Gastrocnemius medialis (tissue), 4 donors: ENCODE data around the gene KLK13. TPM values are rescaled to one million over a fixed set of nuclear protein-coding genes. Genes with fewer than 3 reads are reported as not detected.

Source experiments
- ATAC-seq, 2 donors: fragments of 150-250 bp; one replicate each; pipeline ENCODE4 v1.9.1; 2016
- DNase-seq, 2 donors: peaks; one replicate each; pipeline ENCODE4 v3.0.0-alpha.2; 2019
- H3K27ac ChIP-seq, 4 donors: fragments of 200-600 bp; sonication (generic); 1 replicate in 1 of 4; 2 replicates in 3 of 4; pipeline ENCODE4 v1.5.1; 2016 to 2018; ENCODE audit warnings: mild to moderate bottlenecking in 2 of 4, moderate library complexity in 1 of 4
- H3K27me3 ChIP-seq, 3 donors: fragments of 200-600 bp; sonication (generic) in 2 of 3; 1 replicate in 1 of 3; 2 replicates in 2 of 3; pipeline versions ENCODE4 v1.5.1 to v1.6.0; 2016 to 2019; ENCODE audit warnings: mild to moderate bottlenecking in 1 of 3, moderate library complexity in 1 of 3
- H3K36me3 ChIP-seq, 2 donors: fragments of 200-600 bp; sonication (generic) in 1 of 2; one replicate each; pipeline ENCODE4 v1.5.1; 2017 to 2018
- H3K4me1 ChIP-seq, 2 donors: fragments of 200-600 bp; sonication (generic) in 1 of 2; one replicate each; pipeline ENCODE4 v1.5.1; 2016 to 2017; ENCODE audit warnings: mild to moderate bottlenecking in 2 of 2
- H3K4me3 ChIP-seq, 4 donors: fragments of 200-600 bp; sonication (generic) in 3 of 4; 1 replicate in 1 of 4; 2 replicates in 3 of 4; pipeline ENCODE4 v1.5.1; 2016 to 2019; ENCODE audit warnings: mild to moderate bottlenecking in 2 of 4
- H3K9me3 ChIP-seq, 3 donors: fragments of 200-600 bp; sonication (generic) in 2 of 3; 1 replicate in 1 of 3; 2 replicates in 2 of 3; pipeline ENCODE4 v1.5.1; 2016 to 2019
- CTCF ChIP-seq, 5 experiments: fragments of 450-650 bp in 3 of 5; fragments of 200-600 bp in 2 of 5; sonication (generic) in 2 of 5; IDR thresholded peaks in 4 of 5; conservative IDR thresholded peaks in 1 of 5; 1 replicate in 4 of 5; 2 replicates in 1 of 5; pipeline ENCODE4 v1.5.1; 2016 to 2019; ENCODE audit warnings: antibody characterized with exemption in 5 of 5, mild to moderate bottlenecking in 3 of 5, moderate library complexity in 3 of 5
- POLR2A ChIP-seq, 2 donors: fragments of 450-650 bp; IDR thresholded peaks; one replicate each; pipeline ENCODE4 v1.6.1; 2017; ENCODE audit warnings: antibody characterized with exemption in 2 of 2, mild to moderate bottlenecking in 2 of 2, moderate library complexity in 2 of 2
- in situ Hi-C, 4 donors: fragments of 200-750 bp; cut with MboI; loops; one replicate each; pipeline versions ENCODE4 v1.15.0 to v1.8.0; 2017; ENCODE audit warnings: low sequenced_read_pairs in 4 of 4
- intact Hi-C: fragments of 100-400 bp; cut with DNase I; formaldehyde crosslinking; loops from one replicate; pipeline ENCODE4 v1.15.1; 2023; ENCODE audit warnings: low total_unique reads
- total RNA-seq, 4 donors: library from RNA; depleted of rRNA; stranded (reverse); fragments of >200 nt; gene quantifications; one replicate each; pipeline versions ENCODE4 v1.1.0 to v1.2.3, GENCODE V29; 2016

Gene KLK13
- total RNA-seq, 4 donors from 2014 or later, result not detected

GRCh38 chr19:51083783-51084182 is 18.9 kb upstream of the KLK13 start:
- no peaks in the 10 kb centered on the region for H3K36me3 ChIP-seq
- no peak overlapping the region for H3K4me3 ChIP-seq
- intact Hi-C loops, result no loop called here
- H3K4me1 ChIP-seq, result no peaks in the 10 kb centered on the region
- TF ChIP-seq CTCF (IDR thresholded peaks at IDR 0.05 in 4 of 5, conservative IDR thresholded peaks at IDR 0.05 in 1 of 5), result no peak
- H3K9me3 ChIP-seq, result no peaks in the 10 kb centered on the region
- in situ Hi-C loops, result no loop called here
- DNase-seq (no peak), ATAC-seq (no peak)
- H3K27ac ChIP-seq, result no peak overlapping the region
- H3K27me3 ChIP-seq, result no peaks in the 10 kb centered on the region

GRCh38 chr19:51083181-51083580 is 18.3 kb upstream of the KLK13 start:
- Histone ChIP-seq H3K27me3 (no peaks in the 10 kb centered on the region), H3K36me3 (no peaks in the 10 kb centered on the region), H3K9me3 (no peaks in the 10 kb centered on the region), H3K4me1 (no peaks in the 10 kb centered on the region), H3K27ac (no peak overlapping the region), H3K4me3 (no peak overlapping the region)
- no peak for ATAC-seq
- in situ Hi-C loops, result no loop called here
- no peak for DNase-seq
- TF ChIP-seq POLR2A (IDR thresholded peaks at IDR 0.05) (no peak), CTCF (IDR thresholded peaks at IDR 0.05 in 4 of 5, conservative IDR thresholded peaks at IDR 0.05 in 1 of 5) (no peak)
- intact Hi-C loops, result no loop called here

GRCh38 chr19:51082611-51083010 is 17.7 kb upstream of the KLK13 start, which contains the start of gene KLK14:
KLK14 (minus strand) TSS chr19:51082887; CDS start chr19:51082614, 273 bp downstream.
- H3K9me3 ChIP-seq, result no peaks in the 10 kb centered on the region
- ATAC-seq, result no peak
- intact Hi-C loops (no loop called here), in situ Hi-C loops (no loop called here)
- no peaks in the 10 kb centered on the region for H3K36me3 ChIP-seq
- DNase-seq, result no peak
- H3K4me1 ChIP-seq, result no peaks in the 10 kb centered on the region
- H3K27ac ChIP-seq, result no peak within 1 kb of the TSS
- TF ChIP-seq CTCF (IDR thresholded peaks at IDR 0.05 in 4 of 5, conservative IDR thresholded peaks at IDR 0.05 in 1 of 5) (no peak), POLR2A (IDR thresholded peaks at IDR 0.05) (no peak)
- no peaks in the 10 kb centered on the region for H3K27me3 ChIP-seq
- no peak within 1 kb of the TSS for H3K4me3 ChIP-seq

GRCh38 chr19:51081476-51081875 is 16.6 kb upstream of the KLK13 start:
- Histone ChIP-seq H3K9me3 (no peaks in the 10 kb centered on the region), H3K4me1 (no peaks in the 10 kb centered on the region), H3K36me3 (no peaks in the 10 kb centered on the region), H3K27ac (no peak overlapping the region), H3K4me3 (no peak overlapping the region), H3K27me3 (no peaks in the 10 kb centered on the region)
- no peak for TF ChIP-seq POLR2A (IDR thresholded peaks at IDR 0.05)
- TF ChIP-seq CTCF (IDR thresholded peaks at IDR 0.05 in 4 of 5, conservative IDR thresholded peaks at IDR 0.05 in 1 of 5), result no peak
- ATAC-seq (no peak), DNase-seq (no peak)
- intact Hi-C loops (no loop called here), in situ Hi-C loops (no loop called here)

GRCh38 chr19:51079481-51080110 is 14.7 kb upstream of the KLK13 start:
- intact Hi-C loops, result no loop called here
- ATAC-seq, result no peak

More at GRCh38 chr19:51079481-51080110, 14.7 kb upstream of the KLK13 start:
- no peaks in the 10 kb centered on the region for H3K9me3 ChIP-seq
- no peaks in the 10 kb centered on the region for H3K27me3 ChIP-seq
- H3K27ac ChIP-seq, result no peak overlapping the region
- in situ Hi-C loops, result no loop called here
- no peaks in the 10 kb centered on the region for H3K36me3 ChIP-seq
- H3K4me1 ChIP-seq, result no peaks in the 10 kb centered on the region
- no peak for DNase-seq
- TF ChIP-seq CTCF (IDR thresholded peaks at IDR 0.05 in 4 of 5, conservative IDR thresholded peaks at IDR 0.05 in 1 of 5) (no peak), POLR2A (IDR thresholded peaks at IDR 0.05) (no peak)
- H3K4me3 ChIP-seq, result no peak overlapping the region
